ENCODE data around the gene OLFML2A.

DNA sequence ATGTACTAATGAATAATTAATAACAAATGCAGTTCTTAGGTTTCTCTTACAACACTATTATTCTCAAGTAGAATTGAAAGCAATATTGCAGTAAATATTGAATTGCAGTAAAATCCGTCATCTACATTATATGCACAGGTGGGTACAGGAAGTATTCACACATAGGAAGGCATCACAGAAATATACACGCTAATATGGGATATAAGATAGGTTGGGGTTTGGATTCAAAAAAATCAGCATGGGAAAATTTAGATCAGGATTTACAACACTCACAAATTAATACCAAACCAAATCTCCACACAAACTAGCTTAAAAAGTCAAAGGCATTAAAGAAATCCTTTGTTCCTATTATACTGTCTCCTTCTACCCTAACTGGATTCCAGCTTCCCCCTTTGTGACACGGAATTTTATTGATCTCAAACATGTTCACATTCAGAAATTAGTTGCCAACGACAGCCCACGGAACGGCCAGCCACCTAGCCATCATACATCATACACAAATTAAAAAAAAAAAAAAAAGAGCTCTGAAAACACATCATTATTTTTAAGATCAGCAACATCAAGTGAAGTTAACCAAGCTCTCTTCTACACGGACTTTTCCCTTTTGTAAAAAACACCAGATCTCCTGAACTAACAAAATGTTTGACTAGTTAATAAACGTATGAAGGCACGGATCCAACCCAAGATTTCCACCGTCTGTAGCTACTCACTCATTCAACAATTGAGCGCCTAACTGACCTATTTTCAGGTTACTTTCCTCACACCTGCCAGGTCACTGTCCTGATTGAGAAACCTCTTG, 8.0 kb upstream of the OLFML2A start:
- TF ChIP-seq, protein P1, sequence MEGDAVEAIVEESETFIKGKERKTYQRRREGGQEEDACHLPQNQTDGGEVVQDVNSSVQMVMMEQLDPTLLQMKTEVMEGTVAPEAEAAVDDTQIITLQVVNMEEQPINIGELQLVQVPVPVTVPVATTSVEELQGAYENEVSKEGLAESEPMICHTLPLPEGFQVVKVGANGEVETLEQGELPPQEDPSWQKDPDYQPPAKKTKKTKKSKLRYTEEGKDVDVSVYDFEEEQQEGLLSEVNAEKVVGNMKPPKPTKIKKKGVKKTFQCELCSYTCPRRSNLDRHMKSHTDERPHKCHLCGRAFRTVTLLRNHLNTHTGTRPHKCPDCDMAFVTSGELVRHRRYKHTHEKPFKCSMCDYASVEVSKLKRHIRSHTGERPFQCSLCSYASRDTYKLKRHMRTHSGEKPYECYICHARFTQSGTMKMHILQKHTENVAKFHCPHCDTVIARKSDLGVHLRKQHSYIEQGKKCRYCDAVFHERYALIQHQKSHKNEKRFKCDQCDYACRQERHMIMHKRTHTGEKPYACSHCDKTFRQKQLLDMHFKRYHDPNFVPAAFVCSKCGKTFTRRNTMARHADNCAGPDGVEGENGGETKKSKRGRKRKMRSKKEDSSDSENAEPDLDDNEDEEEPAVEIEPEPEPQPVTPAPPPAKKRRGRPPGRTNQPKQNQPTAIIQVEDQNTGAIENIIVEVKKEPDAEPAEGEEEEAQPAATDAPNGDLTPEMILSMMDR (conservative IDR thresholded peaks at IDR 0.05; ENCODE audit: low read length) = no peak
- no peak for TF ChIP-seq EZH2phosphoT487 (IDR thresholded peaks at IDR 0.05; ENCODE audit: borderline replicate concordance, low read depth, low read length)

Data from OCI-LY7 (cell line).